Nephron (organoid): Measurements from ENCODE around the gene KCNMA1.

Experiments
- H3K27ac Mint-ChIP-seq, 3 experiments: 2 replicates each; pipeline ENCODE4 v1.8.0; 2020; ENCODE audit warnings: mixed read lengths in 3 of 3, mild to moderate bottlenecking in 2 of 3, moderate library complexity in 1 of 3
- H3K27me3 Mint-ChIP-seq: 2 replicates; pipeline ENCODE4 v1.8.0; 2021; ENCODE audit warnings: low read depth, mild to moderate bottlenecking, moderate library complexity, mixed read lengths
- H3K36me3 Mint-ChIP-seq: 2 replicates; pipeline ENCODE4 v1.8.0; 2020; ENCODE audit warnings: low read depth, mixed read lengths
- H3K4me1 Mint-ChIP-seq: 2 replicates; pipeline ENCODE4 v1.8.0; 2020; ENCODE audit warnings: mixed read lengths
- H3K4me3 Mint-ChIP-seq, 3 experiments: 2 replicates each; pipeline ENCODE4 v1.8.0; 2020; ENCODE audit warnings: mild to moderate bottlenecking in 3 of 3, mixed read lengths in 3 of 3, moderate library complexity in 2 of 3
- H3K9me3 Mint-ChIP-seq: 2 replicates; pipeline ENCODE4 v1.8.0; 2020; ENCODE audit warnings: mixed read lengths
- CTCF ChIP-seq, 3 experiments: fragments of 200-600 bp; sonication (generic); IDR thresholded peaks; one replicate each; pipeline ENCODE4 v1.5.0; 2021; ENCODE audit warnings: antibody characterized with exemption in 3 of 3; ENCODE audit not compliant: unreplicated experiment in 3 of 3

Gene KCNMA1

DNA sequence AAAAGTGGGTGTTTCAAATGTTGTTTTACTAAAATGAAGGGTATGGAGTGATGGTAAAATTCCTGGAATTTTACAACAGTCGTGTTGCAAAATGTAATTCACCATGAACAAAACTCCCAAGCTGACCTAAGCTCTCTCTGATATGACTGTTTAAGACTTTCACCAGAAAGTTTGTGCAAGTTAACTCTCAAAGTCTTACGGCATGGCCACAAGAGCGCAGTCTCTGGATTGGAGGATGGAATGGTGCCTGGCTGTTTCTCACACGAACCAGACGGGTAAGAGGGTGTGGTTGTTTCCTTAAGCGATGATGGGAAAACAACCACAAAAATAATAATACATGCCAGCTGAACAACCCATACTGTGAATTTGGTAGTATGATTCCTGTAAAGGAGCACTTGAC lies 662.5 kb downstream of the KCNMA1 start:
- Mint-ChIP-seq H3K36me3 (no peaks in the 10 kb centered on the region), H3K27ac (no peak overlapping the region), H3K27me3 (peaks cover 19% of the 10 kb centered on the region), H3K4me3 (no peak overlapping the region), H3K4me1 (peaks cover 74% of the 10 kb centered on the region), H3K9me3 (no peaks in the 10 kb centered on the region)
- TF ChIP-seq CTCF (IDR thresholded peaks at IDR 0.05; ENCODE audit: unreplicated experiment in 3 of 3) = no peak

DNA sequence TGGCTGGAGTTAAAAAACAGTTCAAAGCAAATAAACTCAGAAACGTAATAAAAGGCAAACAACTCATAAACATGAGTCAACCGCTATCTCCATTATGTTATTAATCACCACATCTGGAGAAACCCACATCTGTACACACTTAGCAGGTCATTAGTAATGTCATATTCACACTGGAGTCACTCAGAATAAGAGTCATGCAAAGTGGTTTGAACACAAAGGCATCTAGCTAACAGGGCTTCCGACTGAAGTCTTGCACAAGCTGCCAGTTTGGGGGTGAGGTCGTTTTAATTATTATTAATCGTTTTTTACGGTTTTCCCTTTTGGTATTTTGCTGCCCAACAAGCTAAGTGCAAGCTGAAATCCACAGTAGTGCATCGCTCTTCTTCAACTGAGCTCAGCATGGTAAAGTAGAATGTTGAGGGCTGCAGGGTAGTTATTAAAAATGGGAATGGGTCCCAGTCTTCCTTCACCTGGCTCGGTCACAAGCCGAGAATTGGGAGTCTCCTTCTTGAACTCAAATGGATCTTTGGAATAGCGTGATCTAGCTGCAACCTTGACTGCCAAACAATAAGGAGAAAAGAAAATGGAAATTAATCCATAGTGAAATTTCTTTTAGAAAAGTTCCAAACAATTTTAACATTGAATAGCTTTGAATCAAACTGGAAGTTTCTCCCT lies 663.5 kb downstream of the KCNMA1 start:
- Mint-ChIP-seq H3K36me3 (no peaks in the 10 kb centered on the region), H3K27ac (peak overlapping the region; percentile 59 to 90 (median 59))

DNA sequence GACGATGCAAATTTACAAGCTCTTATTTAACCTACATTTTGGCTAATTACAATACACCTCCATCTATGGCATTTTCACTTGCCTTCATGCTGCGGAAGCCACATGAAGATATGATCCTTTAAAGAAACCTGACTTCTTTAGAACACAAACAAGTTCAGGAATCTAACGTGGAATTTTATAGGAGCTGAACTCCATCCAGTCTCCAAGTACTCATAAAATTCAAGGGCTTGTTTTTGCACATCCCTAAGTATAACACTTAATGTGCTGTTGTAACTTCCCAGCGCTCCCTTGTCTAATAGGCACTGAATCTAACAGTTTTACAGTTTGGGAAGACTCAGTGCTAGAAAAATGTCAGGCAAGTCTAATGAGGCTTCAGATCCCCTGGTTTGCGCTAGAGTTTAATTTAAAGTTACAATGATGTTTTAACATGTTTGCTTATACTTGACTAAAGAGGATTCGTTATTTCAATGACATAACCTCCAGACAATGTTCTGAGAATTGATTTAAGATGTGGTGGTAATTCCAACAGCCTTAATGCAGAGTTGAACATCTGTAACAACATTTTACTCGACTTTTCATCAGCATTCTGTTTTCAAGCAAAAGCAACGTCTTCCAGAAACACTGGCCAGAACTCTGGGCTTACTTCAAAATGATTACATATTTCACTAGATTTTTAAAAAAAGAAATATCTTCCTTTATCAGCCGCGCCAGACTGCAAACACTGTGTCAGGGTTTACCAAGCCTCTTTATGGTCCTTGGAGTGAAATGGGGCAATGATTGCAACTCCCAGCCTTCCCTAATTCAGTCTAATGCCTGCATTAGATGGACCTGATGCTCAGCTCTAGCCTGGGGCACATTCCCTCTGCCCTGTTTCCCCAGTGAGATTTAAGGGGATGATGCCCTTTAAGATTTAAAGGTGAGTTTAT lies 664.3 kb downstream of the KCNMA1 start:
- Mint-ChIP-seq H3K27ac (peak overlapping the region; percentile 59 to 90 (median 59)), H3K36me3 (no peaks in the 10 kb centered on the region), H3K27me3 (peaks cover 11% of the 10 kb centered on the region), H3K4me3 (no peak overlapping the region), H3K9me3 (no peaks in the 10 kb centered on the region), H3K4me1 (peaks cover 61% of the 10 kb centered on the region)
- no peak for TF ChIP-seq CTCF (IDR thresholded peaks at IDR 0.05; ENCODE audit: unreplicated experiment in 3 of 3)

More for the DNA sequence above, 663.5 kb downstream of the KCNMA1 start:
- Mint-ChIP-seq H3K4me1 (peaks cover 69% of the 10 kb centered on the region), H3K4me3 (no peak overlapping the region), H3K27me3 (peaks cover 19% of the 10 kb centered on the region), H3K9me3 (no peaks in the 10 kb centered on the region)
- no peak for TF ChIP-seq CTCF (IDR thresholded peaks at IDR 0.05; ENCODE audit: unreplicated experiment in 3 of 3)

DNA sequence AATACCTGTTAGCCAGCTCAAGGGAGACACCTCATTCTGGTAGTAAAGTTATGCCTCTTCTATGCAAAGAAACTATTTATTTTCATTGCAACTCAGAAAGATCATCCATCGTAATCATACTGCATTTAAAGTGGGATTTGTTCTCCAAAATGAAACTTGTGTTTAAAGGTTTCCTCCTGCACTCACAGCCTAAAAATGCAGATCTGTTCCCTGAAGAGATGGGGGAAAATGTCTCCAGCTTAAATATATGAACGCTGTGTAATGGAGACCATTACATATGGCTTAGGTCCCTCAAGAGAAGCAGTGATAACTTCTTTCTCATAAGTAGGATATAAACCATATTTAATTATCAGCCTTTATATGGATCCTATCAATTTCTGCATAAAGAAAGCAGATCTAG lies 665.1 kb downstream of the KCNMA1 start:
- Mint-ChIP-seq H3K9me3 (no peaks in the 10 kb centered on the region), H3K36me3 (no peaks in the 10 kb centered on the region), H3K27ac (peak overlapping the region in 1 of 3 experiments; percentile 90), H3K27me3 (peaks cover 7% of the 10 kb centered on the region), H3K4me3 (no peak overlapping the region), H3K4me1 (peaks cover 53% of the 10 kb centered on the region)
- TF ChIP-seq CTCF (IDR thresholded peaks at IDR 0.05; ENCODE audit: unreplicated experiment in 3 of 3) = no peak

- Mint-ChIP-seq H3K36me3 (no peaks in the 10 kb centered on the region), H3K27ac (peak overlapping the region in 1 of 3 experiments; percentile 56), H3K4me3 (no peak overlapping the region), H3K4me1 (peaks cover 44% of the 10 kb centered on the region), H3K27me3 (peaks cover 3% of the 10 kb centered on the region), H3K9me3 (no peaks in the 10 kb centered on the region)
- TF ChIP-seq CTCF (IDR thresholded peaks at IDR 0.05; ENCODE audit: unreplicated experiment in 3 of 3) = no peak
Observed at GRCh38 chr10:76971547-76972170, 665.9 kb downstream of the KCNMA1 start.
